ENCODE results near the gene MYRFL. TPM values are rescaled to one million over a fixed set of nuclear protein-coding genes. Genes with fewer than 3 reads are reported as not detected.

Gene MYRFL
- total RNA-seq, 2 experiments from 2014 or later: not detected

Other genes starting within 250 kb of the MYRFL start
- 100 to 1,000 TPM; 293 to 360 TPM for gene CCT2, start 239.8 kb upstream of the MYRFL start, total RNA-seq
- gene LRRC10, start 214.3 kb upstream of the MYRFL start, total RNA-seq: not detected
- gene BEST3, start 125.9 kb upstream of the MYRFL start, total RNA-seq: not detected
- 10 to 100 TPM; 30.7 to 39.9 TPM for gene RAB3IP, start 86.4 kb upstream of the MYRFL start, total RNA-seq

Measured in activated CD4-positive, alpha-beta T cell treated with anti-CD3 and anti-CD28 coated beads for 36 hours (primary cell).